ENCODE data around the gene VAT1L.

DNA sequence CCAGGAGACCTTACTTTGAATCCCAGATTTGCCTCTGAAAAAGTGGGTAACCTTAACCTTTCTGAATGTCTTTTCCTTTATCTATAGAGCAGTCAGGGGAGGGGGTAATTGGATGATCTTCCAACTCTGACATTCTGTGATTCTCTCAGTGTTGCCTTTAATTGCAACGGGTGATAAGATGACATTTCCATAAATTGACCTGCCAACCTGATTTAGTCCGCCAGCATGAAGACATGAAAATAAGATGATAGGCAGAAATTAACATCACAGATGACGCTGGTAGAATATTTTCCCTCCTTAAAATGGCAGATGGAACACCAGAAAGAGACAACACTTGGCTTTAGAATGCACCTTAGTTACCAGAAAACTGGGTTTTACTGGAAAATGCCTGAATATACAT, 72.6 kb downstream of the VAT1L start:
- no peak for TF ChIP-seq POLR2A (IDR thresholded peaks at IDR 0.05)
- TF ChIP-seq, protein P1, sequence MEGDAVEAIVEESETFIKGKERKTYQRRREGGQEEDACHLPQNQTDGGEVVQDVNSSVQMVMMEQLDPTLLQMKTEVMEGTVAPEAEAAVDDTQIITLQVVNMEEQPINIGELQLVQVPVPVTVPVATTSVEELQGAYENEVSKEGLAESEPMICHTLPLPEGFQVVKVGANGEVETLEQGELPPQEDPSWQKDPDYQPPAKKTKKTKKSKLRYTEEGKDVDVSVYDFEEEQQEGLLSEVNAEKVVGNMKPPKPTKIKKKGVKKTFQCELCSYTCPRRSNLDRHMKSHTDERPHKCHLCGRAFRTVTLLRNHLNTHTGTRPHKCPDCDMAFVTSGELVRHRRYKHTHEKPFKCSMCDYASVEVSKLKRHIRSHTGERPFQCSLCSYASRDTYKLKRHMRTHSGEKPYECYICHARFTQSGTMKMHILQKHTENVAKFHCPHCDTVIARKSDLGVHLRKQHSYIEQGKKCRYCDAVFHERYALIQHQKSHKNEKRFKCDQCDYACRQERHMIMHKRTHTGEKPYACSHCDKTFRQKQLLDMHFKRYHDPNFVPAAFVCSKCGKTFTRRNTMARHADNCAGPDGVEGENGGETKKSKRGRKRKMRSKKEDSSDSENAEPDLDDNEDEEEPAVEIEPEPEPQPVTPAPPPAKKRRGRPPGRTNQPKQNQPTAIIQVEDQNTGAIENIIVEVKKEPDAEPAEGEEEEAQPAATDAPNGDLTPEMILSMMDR (IDR thresholded peaks at IDR 0.05), result no peak

Measured in adrenal gland (tissue), 5 donors.